Panc1 (cell line): ENCODE data around the gene BARX2. TPM values are rescaled to one million over a fixed set of nuclear protein-coding genes. Genes with fewer than 3 reads are reported as not detected.

ENCODE experiments used
- ATAC-seq: fragments of 200-7000 bp; cut with Tn5 transposase; 2 replicates; pipeline ENCODE4 v1.9.1; 2020; ENCODE audit warnings: mild to moderate bottlenecking, moderate library complexity
- Bru-seq: library from RNA; stranded (reverse); fragments of 400-500 nt; gene quantifications from one replicate; lab custom pipeline; 2021; lab: Mats Ljungman, UMichigan
- BruChase-seq, 2 experiments: library from RNA; stranded (reverse); fragments of 400-500 nt; gene quantifications; one replicate each; lab custom pipeline; 2021; lab: Mats Ljungman, UMichigan
- BruUV-seq: library from RNA; stranded (reverse); fragments of 400-500 nt; replicated peaks from 2 replicates; lab custom pipeline; 2021; lab: Mats Ljungman, UMichigan
- CTCF ChIA-PET: fragments of 300-600 bp; sonication (Branson Sonifier 250); formaldehyde crosslinking; loops from one replicate; lab custom pipeline; 2022; ENCODE audit warnings: antibody characterized with exemption; lab: Charles Lee
- POLR2A ChIA-PET: fragments of 300-600 bp; sonication (Branson Sonifier 250); formaldehyde crosslinking; loops from one replicate; lab custom pipeline; 2022; ENCODE audit warnings: antibody characterized with exemption; lab: Charles Lee
- DNase-seq: peaks from one replicate; pipeline ENCODE4 v3.0.0-alpha.2; 2010; ENCODE audit warnings: low read depth, low spot score
- H3K27ac ChIP-seq: 2 replicates; pipeline ENCODE4 v1.5.1; 2011; ENCODE audit warnings: mild to moderate bottlenecking, low read length, inconsistent platforms
- H3K27me3 ChIP-seq: fragments of 200-500 bp; sonication (Bioruptor generic); 2 replicates; pipeline ENCODE4 v1.6.0; 2014; ENCODE audit warnings: low read length, inconsistent platforms; ENCODE audit not compliant: control insufficient read depth, insufficient read depth
- H3K36me3 ChIP-seq: fragments of 200-500 bp; sonication (Bioruptor generic); 2 replicates; pipeline ENCODE4 v1.5.1; 2014; ENCODE audit warnings: inconsistent platforms, mild to moderate bottlenecking, low read length, moderate library complexity; ENCODE audit not compliant: control insufficient read depth, insufficient read depth
- H3K4me1 ChIP-seq: 2 replicates; pipeline ENCODE4 v1.5.1; 2011; ENCODE audit warnings: inconsistent platforms, mild to moderate bottlenecking, low read length, moderate library complexity; ENCODE audit not compliant: control insufficient read depth, insufficient read depth
- H3K4me3 ChIP-seq, 2 experiments: 2 replicates each; pipeline ENCODE4 v1.5.1; 2011 to 2012; ENCODE audit warnings: low read depth in 2 of 2, low read length in 2 of 2, mild to moderate bottlenecking in 2 of 2, inconsistent platforms in 1 of 2, moderate library complexity in 1 of 2
- H3K9me3 ChIP-seq: fragments of 200-500 bp; sonication (Bioruptor generic); 2 replicates; pipeline ENCODE4 v1.5.1; 2014; ENCODE audit warnings: low read depth, mild to moderate bottlenecking, inconsistent platforms, low read length, moderate library complexity; ENCODE audit not compliant: control insufficient read depth, insufficient read depth
- CTCF ChIP-seq: fragments of 450-650 bp; IDR thresholded peaks from 2 replicates; pipeline ENCODE4 v1.5.1; 2017; ENCODE audit warnings: mild to moderate bottlenecking
- POLR2AphosphoS5 ChIP-seq: IDR thresholded peaks from 2 replicates; pipeline ENCODE4 v1.6.1; 2012; ENCODE audit warnings: mild to moderate bottlenecking, low read depth, low read length, moderate library complexity
- REST ChIP-seq, 2 experiments: IDR thresholded peaks; 2 replicates each; pipeline ENCODE4 v1.6.1; 2011 to 2012; ENCODE audit warnings: low read depth in 2 of 2, control low read depth in 1 of 2, low read length in 1 of 2, mild to moderate bottlenecking in 1 of 2, moderate library complexity in 1 of 2; ENCODE audit not compliant: insufficient read depth in 1 of 2
- SIN3A ChIP-seq: IDR thresholded peaks from 2 replicates; pipeline ENCODE4 v1.6.1; 2012; ENCODE audit warnings: low read depth, mild to moderate bottlenecking, low read length, moderate library complexity, borderline replicate concordance; ENCODE audit not compliant: insufficient read depth
- TCF7L2 ChIP-seq: IDR thresholded peaks from 2 replicates; pipeline ENCODE4 v1.6.1; 2011; ENCODE audit warnings: mild to moderate bottlenecking, low read depth, low read length, inconsistent platforms
- in situ Hi-C: cut with HindIII; loops from 2 replicates; pipeline ENCODE4 v1.10.0; 2016; ENCODE audit warnings: low sequenced_read_pairs, low pct_unique_long_range_greater_than_20kb
- intact Hi-C: fragments of 100-400 bp; cut with micrococcal nuclease; formaldehyde crosslinking; loops from one replicate; pipeline ENCODE4 v1.10.0; 2022; ENCODE audit not compliant: unreplicated experiment
- long read RNA-seq: library from polyadenylated mRNA; unstranded; transcript quantifications from one replicate; pipeline ENCODE4 v2.0.0, GENCODE V29; 2021; ENCODE audit not compliant: unreplicated experiment
- polyA plus RNA-seq: library from polyadenylated mRNA; unstranded; fragments of >200 nt; gene quantifications from one replicate; pipeline ENCODE4 v1.2.1, GENCODE V29; 2012; ENCODE audit warnings: missing spikeins; ENCODE audit not compliant: insufficient read length
- total RNA-seq: library from RNA; stranded (reverse); gene quantifications from one replicate; pipeline ENCODE4 v1.2.1, GENCODE V29; 2021; ENCODE audit not compliant: unreplicated experiment

The BARX2 gene, protein sequence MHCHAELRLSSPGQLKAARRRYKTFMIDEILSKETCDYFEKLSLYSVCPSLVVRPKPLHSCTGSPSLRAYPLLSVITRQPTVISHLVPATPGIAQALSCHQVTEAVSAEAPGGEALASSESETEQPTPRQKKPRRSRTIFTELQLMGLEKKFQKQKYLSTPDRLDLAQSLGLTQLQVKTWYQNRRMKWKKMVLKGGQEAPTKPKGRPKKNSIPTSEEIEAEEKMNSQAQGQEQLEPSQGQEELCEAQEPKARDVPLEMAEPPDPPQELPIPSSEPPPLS
- 3.9 TPM for total RNA-seq
- 1.5 TPM for polyA plus RNA-seq
- Bru-seq, nascent RNA = percentile 48 among the genes with signal in this experiment
- BruChase-seq, experiment 1, labeled RNA remaining after a 2-hour chase = percentile 36 among the genes with signal in this experiment
- percentile 41 among the genes with signal in this experiment for BruChase-seq, experiment 2, labeled RNA remaining after a 6-hour chase
- long read RNA-seq, partial matches to known transcripts = 0 of 2 reads
- long read RNA-seq, other reads (novel, unspliced or antisense) = 2 of 2 reads

- H3K4me1 ChIP-seq = peaks cover 18% of the 10 kb centered on the region
- peaks cover 32% of the 10 kb centered on the region for H3K27me3 ChIP-seq
- POLR2A ChIA-PET = no interaction called here
- no peaks in the 10 kb centered on the region for H3K36me3 ChIP-seq
- in situ Hi-C loops = no loop called here
- TF ChIP-seq POLR2AphosphoS5 (no peak), REST (IDR thresholded peaks at IDR 0.05; ENCODE audit: insufficient read depth in 1 of 2, low read depth in 2 of 2, low read length in 1 of 2) (no peak), TCF7L2 (peak; percentile 63; the same call in 1 of the 2 replicates), CTCF (peak; percentile 93)
- ATAC-seq (peak; percentile 86), DNase-seq (peak; percentile 35)
- H3K9me3 ChIP-seq = no peaks in the 10 kb centered on the region
- intact Hi-C loops = loop anchor here (5.0 kb wide), 1 partner anchor 321 kb away; no protein-coding TSS in a partner anchor
- H3K27ac ChIP-seq = peak within 1 kb of the TSS; percentile 77
- no TSS peak for BruUV-seq
- H3K4me3 ChIP-seq = peak within 1 kb of the TSS; percentile 51 to 62
- CTCF ChIA-PET = interaction anchor here (0.5 to 3.1 kb wide), 8 partner anchors 10 to 469 kb away, joined by 3 to 12 read pairs (median 6); no protein-coding TSS in a partner anchor
Observed at GRCh38 chr11:129375751-129376657, at the start of gene BARX2. TSS of gene BARX2 (plus strand) at chr11:129375848. CDS start at chr11:129376036, 188 bp downstream.

DNA sequence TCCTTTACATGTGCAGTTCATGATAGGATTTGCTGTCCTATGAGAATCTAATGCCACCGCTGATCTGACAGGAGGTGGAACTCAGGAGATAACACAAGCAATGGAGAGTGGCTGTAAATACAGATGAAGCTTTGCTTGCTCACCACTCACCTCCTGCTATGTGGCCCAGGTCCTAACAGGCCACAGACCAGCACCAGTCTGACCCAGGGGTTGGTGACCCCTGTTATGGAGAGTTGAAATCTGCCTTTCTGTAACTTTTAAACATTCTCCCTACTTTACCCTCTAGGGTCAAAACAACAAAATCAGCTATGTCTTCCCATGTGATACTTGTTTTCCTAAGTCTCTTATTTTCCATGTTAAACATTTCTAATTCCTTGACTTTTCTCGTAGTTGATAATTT lies 48.7 kb upstream of the BARX2 start:
- in situ Hi-C loops (no loop called here), intact Hi-C loops (no loop called here)
- DNase-seq = no peak
- H3K36me3 ChIP-seq = no peaks in the 10 kb centered on the region
- no peak for ATAC-seq
- H3K4me3 ChIP-seq = no peak overlapping the region
- ChIA-PET CTCF (no interaction called here), POLR2A (interaction anchor here (0.6 kb wide), 1 partner anchor 208 kb away, joined by 6 read pairs; no protein-coding TSS in a partner anchor)
- H3K4me1 ChIP-seq = peaks cover 9% of the 10 kb centered on the region; the same call in 1 of the 2 replicates
- no peaks in the 10 kb centered on the region for H3K9me3 ChIP-seq
- no peak overlapping the region for H3K27ac ChIP-seq
- no peaks in the 10 kb centered on the region for H3K27me3 ChIP-seq
- BruUV-seq = no TSS peak
- TF ChIP-seq SIN3A (no peak), POLR2AphosphoS5 (no peak), CTCF (no peak), TCF7L2 (no peak), REST (IDR thresholded peaks at IDR 0.05; ENCODE audit: insufficient read depth in 1 of 2, low read depth in 2 of 2, low read length in 1 of 2) (no peak)
